HepG2 (cell line): ENCODE results near the gene CNRIP1.

Source experiments
- CREB1 ChIP-seq, 2 experiments: fragments of 450-650 bp in 1 of 2; IDR thresholded peaks; 2 replicates each; pipeline ENCODE4 v1.6.1; 2016 to 2017; ENCODE audit warnings: control low read depth in 1 of 2, mild to moderate bottlenecking in 1 of 2, missing compliant biosample characterization in 1 of 2, missing genetic modification characterization in 1 of 2
- CTCF ChIP-seq: sonication (generic); formaldehyde crosslinking; IDR thresholded peaks from 2 replicates; pipeline ENCODE4 v1.5.0; 2020; ENCODE audit warnings: mild to moderate bottlenecking, missing genetic modification reagents, moderate library complexity
- HNRNPLL ChIP-seq: fragments of 200-400 bp; formaldehyde crosslinking; IDR thresholded peaks from 2 replicates; pipeline ENCODE4 v1.6.1; 2017; ENCODE audit warnings: mild to moderate bottlenecking, low read depth, low read length; ENCODE audit not compliant: poor library complexity, severe bottlenecking
- MXI1 ChIP-seq: IDR thresholded peaks from 3 replicates; pipeline ENCODE4 v1.6.1; 2012; ENCODE audit warnings: low read depth, low read length, inconsistent platforms, borderline replicate concordance
- NBN ChIP-seq: fragments of 450-650 bp; conservative IDR thresholded peaks from 2 replicates; pipeline ENCODE4 v1.6.1; 2017
- PRPF4 ChIP-seq: fragments of 200-400 bp; formaldehyde crosslinking; IDR thresholded peaks from 2 replicates; pipeline ENCODE4 v1.6.1; 2016; ENCODE audit warnings: low read length, low read depth; ENCODE audit not compliant: poor library complexity, severe bottlenecking
- RAD21 ChIP-seq: fragments of 450-650 bp; formaldehyde crosslinking; IDR thresholded peaks from 2 replicates; pipeline ENCODE4 v1.5.0; 2020; ENCODE audit warnings: mild to moderate bottlenecking
- ZBTB7A ChIP-seq: sonication (generic); formaldehyde crosslinking; IDR thresholded peaks from 2 replicates; pipeline ENCODE4 v1.8.0; 2022; ENCODE audit warnings: mild to moderate bottlenecking, missing genetic modification reagents
- ZNF605 ChIP-seq: sonication (generic); formaldehyde crosslinking; IDR thresholded peaks from 2 replicates; pipeline ENCODE4 v1.8.0; 2022; ENCODE audit warnings: mild to moderate bottlenecking, missing genetic modification reagents
- TF ChIP-seq, protein P1 (sequence below): IDR thresholded peaks from 2 replicates; pipeline ENCODE4 v1.6.1; 2016; ENCODE audit warnings: missing genetic modification reagents, missing compliant biosample characterization

DNA sequence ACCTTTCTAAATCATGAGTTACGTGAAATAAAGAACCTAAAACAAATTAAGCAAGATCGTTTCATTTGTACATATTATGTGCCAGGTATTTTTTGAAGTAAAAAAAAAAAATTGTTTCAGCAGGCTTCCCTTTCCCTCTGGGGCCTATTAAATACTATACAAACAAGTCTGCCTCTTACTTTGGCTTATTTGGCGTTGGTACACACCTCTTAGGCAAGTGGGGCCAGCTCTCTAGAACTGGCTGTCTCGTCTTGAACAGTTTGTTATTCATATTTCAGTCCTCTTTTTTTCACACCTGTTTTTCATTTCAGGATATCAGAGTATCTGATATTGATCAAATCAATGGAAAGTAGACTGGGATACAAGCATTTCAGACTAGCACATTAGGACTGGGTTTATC is 40.1 kb downstream of the CNRIP1 start:
- no peak for TF ChIP-seq RAD21
- no peak for TF ChIP-seq HNRNPLL
- TF ChIP-seq, protein P1, sequence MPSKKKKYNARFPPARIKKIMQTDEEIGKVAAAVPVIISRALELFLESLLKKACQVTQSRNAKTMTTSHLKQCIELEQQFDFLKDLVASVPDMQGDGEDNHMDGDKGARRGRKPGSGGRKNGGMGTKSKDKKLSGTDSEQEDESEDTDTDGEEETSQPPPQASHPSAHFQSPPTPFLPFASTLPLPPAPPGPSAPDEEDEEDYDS, result no peak
- no peak for TF ChIP-seq CTCF (CRISPR knock-in tag)
- TF ChIP-seq ZNF605 (CRISPR knock-in tag), result no peak
- no peak for TF ChIP-seq ZBTB7A (CRISPR knock-in tag)
- TF ChIP-seq CREB1 (IDR thresholded peaks at IDR 0.05), result no peak
- TF ChIP-seq CREB1 (CRISPR knock-in tag; IDR thresholded peaks at IDR 0.05), result no peak
- no peak for TF ChIP-seq NBN
- no peak for TF ChIP-seq PRPF4
- TF ChIP-seq MXI1, result no peak
